T-helper 9 cell (primary cell): ENCODE data around the gene STX10.

ENCODE experiments used
- DNase-seq: peaks from one replicate; pipeline ENCODE4 v3.0.0-alpha.2; 2020

The STX10 gene

DNA sequence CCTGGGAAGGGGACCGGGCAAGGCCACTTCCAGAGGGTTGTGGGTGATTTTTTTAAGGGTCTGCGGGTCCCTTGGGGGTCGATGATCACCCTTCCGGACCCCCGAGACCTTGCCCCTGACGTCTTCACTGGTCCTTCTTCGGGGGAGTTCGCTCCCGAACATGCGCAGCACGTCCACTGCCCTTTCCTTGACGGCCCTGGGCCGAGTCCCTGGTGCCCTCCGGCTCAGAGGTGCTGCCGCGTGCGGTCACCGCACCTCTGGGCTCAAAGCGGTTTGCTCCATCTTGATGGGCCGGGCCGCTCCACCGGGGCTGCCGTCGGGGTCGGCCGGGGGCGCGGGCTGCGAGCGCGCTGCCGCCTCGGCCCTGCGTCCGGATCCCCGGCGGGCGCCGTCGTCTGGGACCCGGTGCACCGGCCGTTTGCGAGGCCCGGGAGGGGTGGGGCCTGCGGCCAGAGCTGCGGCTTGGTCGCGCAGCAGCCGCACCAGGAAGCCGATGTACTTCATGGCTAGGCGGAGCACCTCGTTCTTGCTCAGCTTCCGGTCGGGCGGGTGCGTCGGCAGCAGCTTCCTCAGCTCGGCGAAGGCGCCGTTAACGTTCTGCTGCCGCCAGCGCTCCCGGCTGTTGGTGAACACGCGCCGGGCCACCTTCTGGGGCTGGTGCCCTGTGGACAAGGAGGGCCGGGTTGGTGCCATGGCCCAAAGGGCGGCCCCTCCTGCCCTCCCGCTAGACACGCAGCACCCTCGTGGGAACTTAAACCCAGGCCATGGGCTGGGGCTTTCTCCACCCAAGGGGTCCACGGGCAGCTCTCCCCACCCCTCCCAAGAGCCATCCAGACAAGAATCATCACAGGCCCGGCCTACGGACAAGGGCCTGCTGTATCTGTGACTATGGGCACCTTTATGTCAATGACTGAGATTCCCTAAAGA lies 50.8 kb downstream of the STX10 start:
- DNase-seq = peak; percentile 72

DNA sequence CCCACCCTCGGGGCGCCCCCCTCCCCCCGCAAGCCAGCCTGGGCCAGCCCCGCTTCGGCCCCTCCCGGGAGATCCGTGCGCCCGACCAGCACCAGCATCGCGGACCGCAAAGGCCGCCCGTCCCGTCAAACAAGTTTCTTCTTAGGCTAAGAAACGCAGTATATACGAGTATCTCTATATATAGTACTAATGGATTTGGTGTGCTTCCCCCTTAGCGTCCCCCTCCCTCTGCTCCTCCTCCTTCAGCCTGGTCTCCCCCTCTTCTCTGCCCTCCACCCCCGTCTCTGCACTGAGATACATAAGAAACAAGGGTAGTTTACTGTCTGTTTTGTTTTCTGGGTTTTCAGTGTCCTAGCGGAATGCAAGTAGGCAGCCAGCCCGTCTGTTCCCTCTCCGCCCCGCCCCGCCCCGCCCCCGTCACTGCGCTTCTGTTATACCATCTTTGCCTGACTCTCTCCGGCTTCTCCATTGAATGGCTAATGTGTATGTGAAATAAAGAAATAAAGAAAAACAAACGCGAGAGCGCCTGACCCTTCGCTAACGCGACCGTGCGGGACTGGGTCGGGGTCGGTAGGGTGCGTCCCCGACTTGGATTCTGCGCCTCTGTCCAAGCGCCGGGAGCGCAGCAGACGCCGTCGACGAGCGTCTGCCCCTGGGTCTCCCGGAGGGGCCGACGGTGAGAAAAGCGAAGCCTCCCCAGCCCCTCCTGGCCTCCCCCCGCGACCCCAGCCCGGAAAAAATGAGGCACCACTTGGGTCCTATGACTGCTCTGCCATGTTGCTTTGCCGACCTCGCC lies 51.7 kb downstream of the STX10 start:
- DNase-seq = no peak

DNA sequence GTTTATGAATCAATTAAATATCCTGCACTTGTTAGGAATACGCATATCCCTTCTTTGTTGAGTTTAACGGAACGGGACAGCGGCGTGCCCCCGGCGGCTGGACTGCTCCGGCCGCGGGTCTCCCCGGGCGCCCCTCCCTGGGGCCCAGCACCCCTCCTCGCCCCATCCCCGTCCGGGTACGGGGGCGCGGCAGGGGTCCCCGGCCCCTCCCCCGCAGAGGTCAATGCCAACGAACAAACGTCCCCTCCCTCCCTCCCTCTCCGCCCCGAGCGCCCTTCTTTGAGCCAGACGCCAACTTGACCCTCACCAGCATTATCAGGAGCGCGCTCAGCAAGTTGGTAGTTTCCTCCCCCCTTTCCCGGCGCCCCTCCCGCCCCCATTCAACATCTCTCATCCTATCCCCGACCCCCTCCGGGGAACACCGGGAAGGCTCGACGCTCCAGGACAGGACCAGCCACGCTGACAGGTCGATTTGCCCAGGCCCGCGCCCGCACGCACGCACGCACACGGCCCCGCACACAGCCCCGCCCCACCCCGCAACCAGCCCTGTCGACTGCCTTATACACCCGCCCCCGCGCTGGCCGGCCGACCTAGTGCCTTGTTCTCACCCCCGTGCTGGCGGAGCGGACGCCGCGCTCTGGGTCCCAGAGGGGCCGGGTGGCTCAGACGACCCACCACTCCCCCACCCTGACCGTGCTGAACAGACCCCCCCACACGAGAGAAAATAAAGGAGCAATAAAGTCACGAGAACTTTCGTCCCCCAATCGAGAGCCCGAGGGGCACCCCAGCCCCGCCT lies 52.5 kb downstream of the STX10 start:
- no peak for DNase-seq

DNA sequence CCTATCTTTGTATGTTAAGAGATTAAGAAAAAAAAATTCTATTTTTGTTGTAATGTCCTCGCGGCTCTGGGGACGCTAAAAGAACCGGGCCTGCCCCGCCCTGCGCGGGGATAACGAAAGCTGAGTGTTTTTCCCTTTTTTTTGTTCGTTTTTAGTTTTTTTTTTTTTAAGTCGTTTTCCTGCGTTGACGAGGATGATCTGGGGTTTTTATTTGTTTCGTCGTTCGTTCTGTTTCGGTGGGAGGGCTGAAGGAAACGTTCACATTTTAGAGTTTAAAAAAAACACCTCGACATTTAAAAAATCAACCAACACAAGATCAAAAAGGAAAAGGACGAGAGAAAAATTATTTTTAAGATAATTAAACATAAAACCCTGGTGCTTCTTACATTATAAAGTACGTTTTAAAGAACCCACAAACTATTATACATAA lies 53.1 kb downstream of the STX10 start:
- DNase-seq = no peak

DNA sequence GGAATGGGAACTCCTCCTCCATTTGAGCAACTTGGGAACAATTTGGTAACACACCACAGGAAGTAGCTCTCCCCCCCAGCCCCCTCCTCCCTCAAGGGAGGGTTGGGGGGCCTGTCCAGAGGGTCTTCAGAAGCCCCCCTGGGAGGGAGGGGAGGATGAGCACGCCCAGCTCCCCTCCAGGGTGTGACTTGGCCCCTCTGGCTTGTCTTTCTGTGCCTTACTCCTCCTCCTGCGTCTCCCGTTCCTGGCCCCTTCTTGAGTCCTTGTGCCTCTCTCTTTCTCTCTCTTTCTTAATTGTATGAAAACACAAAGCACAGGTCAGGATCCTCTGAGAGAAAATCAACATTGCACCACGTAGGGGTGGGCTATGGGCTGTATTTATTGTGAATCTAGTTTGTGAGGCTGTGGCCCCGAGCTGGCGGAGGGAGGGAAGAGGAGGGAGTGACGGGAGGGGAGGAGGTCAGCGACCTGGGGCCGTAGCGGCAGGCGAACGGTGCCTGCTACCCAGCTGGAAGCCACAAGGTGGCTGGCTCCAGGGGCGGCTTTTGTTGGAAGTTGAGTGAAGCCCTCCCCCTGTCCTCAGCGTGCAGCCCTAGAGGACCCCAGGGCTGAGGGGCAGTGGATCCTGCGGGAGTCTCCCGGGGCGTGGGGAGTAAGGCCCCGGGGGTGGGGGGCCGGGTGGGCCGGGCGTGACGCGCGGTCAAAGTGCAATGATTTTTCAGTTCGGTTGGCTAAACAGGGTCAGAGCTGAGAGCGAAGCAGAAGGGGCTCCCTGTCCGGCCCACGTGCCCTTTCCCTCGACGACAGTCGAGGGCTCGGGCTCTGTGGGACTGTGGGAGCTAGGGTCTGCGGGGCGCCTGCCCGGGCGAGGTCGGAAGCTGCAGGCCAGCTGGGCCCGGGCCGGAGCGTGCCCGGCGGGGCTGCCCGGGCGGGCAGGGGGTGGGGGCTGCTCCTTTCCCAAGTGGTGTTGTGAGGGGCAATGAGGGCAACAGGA lies 53.9 kb downstream of the STX10 start:
- no peak for DNase-seq

DNA sequence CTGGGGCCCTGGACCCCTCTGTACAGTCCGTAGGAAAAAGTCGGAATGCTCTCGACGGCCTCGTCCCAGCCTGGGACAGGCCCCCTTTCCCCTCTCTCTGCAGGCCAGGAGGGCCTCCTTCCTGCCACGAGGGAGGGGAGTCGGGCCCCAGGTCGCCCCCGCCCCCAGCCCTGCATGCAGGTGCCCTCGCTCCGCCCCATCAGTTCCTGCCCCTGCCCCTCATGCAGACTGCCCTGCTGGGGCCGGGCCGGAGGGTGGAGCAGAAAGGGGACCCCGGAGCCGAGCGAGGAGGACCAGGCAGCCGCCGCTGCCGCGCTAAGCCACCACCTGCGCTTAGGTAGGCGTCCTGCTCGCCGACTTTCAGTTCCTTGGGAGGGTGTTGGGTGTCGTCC lies 54.8 kb downstream of the STX10 start:
- DNase-seq = no peak

DNA sequence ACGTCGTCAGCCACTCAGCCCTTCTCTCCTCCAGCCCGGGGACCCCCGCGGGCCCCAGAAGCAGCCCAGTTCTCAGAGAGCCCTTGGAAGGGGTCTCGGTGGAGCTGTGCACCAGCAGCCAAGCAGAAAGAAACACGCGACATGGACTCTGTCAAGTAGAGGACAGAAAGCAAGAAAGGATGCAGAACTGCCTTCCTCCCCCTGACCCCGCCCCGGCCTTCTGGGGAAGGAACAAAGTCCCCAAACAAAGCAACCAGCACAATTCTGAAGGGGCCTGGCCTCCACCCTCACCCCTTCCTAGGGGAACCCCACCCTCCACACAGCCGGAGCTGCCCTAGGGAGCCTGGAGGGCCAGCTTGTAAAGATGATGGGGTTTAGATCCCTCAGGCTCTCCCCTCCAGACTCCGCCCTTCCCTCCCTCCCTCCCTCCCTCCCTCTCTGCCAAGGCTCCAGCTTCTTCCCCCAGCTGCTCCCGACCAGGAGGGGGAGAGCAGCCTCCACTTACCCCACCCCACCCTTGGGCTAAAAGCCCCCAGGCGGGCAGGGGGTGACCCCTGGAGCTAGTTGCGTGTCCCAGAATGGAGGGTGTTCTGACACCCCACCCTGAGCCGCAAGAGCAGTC lies 55.3 kb downstream of the STX10 start:
- no peak for DNase-seq

DNA sequence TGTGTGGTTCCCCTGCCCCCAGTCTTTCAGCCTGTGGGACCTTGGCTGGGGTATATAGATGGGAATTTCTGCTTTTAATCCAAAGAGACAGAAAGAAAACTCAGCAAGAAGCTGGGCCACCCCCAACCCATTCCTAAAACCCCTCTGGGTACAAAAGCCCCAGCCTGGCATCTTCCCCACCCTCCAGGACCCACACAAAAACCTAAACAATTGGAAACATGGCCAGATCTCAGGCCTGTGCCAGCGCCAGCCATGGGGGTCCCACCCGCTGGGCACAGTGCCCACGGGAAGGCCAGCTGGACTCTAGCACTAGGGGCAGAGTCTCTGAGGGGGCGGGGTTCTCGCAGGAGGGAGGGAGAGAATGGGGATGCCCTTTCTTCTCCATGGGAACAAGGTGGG lies 56.1 kb downstream of the STX10 start:
- no peak for DNase-seq
